ENCODE results near the gene ACO2. TPM values are rescaled to one million over a fixed set of nuclear protein-coding genes. Genes with fewer than 3 reads are reported as not detected.
A peak's percentile ranks its signal among the peaks of the same experiment; 100 is the strongest.

Gene ACO2
- total RNA-seq, 4 donors from 2014 or later = 81.3 to 205 (median 135) TPM

GRCh38 chr22:41574847-41575381, 106.0 kb downstream of the ACO2 start:
- intact Hi-C loops (cut with DNase I) = no loop called here
- no peak for TF ChIP-seq CTCF (IDR thresholded peaks at IDR 0.05)
- no peak for TF ChIP-seq POLR2A (IDR thresholded peaks at IDR 0.05)
- H3K9me3 ChIP-seq = no peaks in the 10 kb centered on the region
- no peaks in the 10 kb centered on the region for H3K4me1 ChIP-seq
- no peak overlapping the region for H3K4me3 ChIP-seq (replicated peaks in 1 of 3)
- 71 to 73% methylated on average over 17 to 23 of the region's 26 CpGs for WGBS, 2 donors
- no peak overlapping the region for H3K27ac ChIP-seq
- DNase-seq = peak in 1 of 2 donors; percentile 15
- peaks cover 0 to 7% of the 10 kb centered on the region in 2 donors for H3K36me3 ChIP-seq
- H3K27me3 ChIP-seq = no peaks in the 10 kb centered on the region

- TF ChIP-seq POLR2A (IDR thresholded peaks at IDR 0.05) (no peak), CTCF (IDR thresholded peaks at IDR 0.05) (no peak)
- no peaks in the 10 kb centered on the region for H3K9me3 ChIP-seq
- intact Hi-C loops (cut with DNase I) = no loop called here
- H3K4me3 ChIP-seq (replicated peaks in 1 of 3) = no peak overlapping the region
- H3K4me1 ChIP-seq = no peaks in the 10 kb centered on the region
- no peak overlapping the region for H3K27ac ChIP-seq
- WGBS, 2 donors = 100% methylated on average over 2 of the region's 15 CpGs; no CpG with 5 or more reads in 1 of the 2 donors
- no peaks in the 10 kb centered on the region for H3K27me3 ChIP-seq
- no peak for DNase-seq
- H3K36me3 ChIP-seq = peaks cover 0 to 11% of the 10 kb centered on the region in 2 donors
Measured at GRCh38 chr22:41575533-41575932, 106.6 kb downstream of the ACO2 start.

- H3K36me3 ChIP-seq = peaks cover 0 to 12% of the 10 kb centered on the region in 2 donors
- no peaks in the 10 kb centered on the region for H3K27me3 ChIP-seq
- intact Hi-C loops (cut with DNase I) = no loop called here
- no peak overlapping the region for H3K27ac ChIP-seq
- peak in 1 of 2 donors; percentile 14 for DNase-seq
- H3K4me1 ChIP-seq = no peaks in the 10 kb centered on the region
- TF ChIP-seq POLR2A (IDR thresholded peaks at IDR 0.05) (no peak), CTCF (IDR thresholded peaks at IDR 0.05) (peak in 1 of 6 experiments; percentile 23)
- no peak overlapping the region for H3K4me3 ChIP-seq (replicated peaks in 1 of 3)
- no peaks in the 10 kb centered on the region for H3K9me3 ChIP-seq
- 84 to 89% methylated on average over 7 to 9 of the region's 9 CpGs for WGBS, 2 donors
Measured at GRCh38 chr22:41576877-41577276, 108.0 kb downstream of the ACO2 start.

- TF ChIP-seq CTCF (IDR thresholded peaks at IDR 0.05) = no peak
- TF ChIP-seq POLR2A (IDR thresholded peaks at IDR 0.05) = no peak
- Histone ChIP-seq H3K4me3 (replicated peaks in 1 of 3) (no peak overlapping the region), H3K9me3 (no peaks in the 10 kb centered on the region), H3K27me3 (no peaks in the 10 kb centered on the region), H3K4me1 (no peaks in the 10 kb centered on the region), H3K27ac (no peak overlapping the region), H3K36me3 (peaks cover 0 to 18% of the 10 kb centered on the region in 2 donors)
- no peak for DNase-seq
- intact Hi-C loops (cut with DNase I) = no loop called here
- WGBS, 2 donors = 92 to 95% methylated on average over 8 of the region's 8 CpGs
Measured at GRCh38 chr22:41578114-41578513, 109.2 kb downstream of the ACO2 start.

Other genes starting within 250 kb of the ACO2 start
- gene CHADL, start 228.2 kb upstream of the ACO2 start, total RNA-seq = 1 to 10 TPM; 4.6 to 7.5 (median 6.2) TPM
- 10 to 100 TPM; 35.5 to 42.7 (median 38.8) TPM for gene RANGAP1, start 182.9 kb upstream of the ACO2 start, total RNA-seq
- 100 to 1,000 TPM in 1 of 4 donors, 10 to 100 TPM in 3; 77.7 to 100 (median 88.7) TPM for gene ZC3H7B, start 167.6 kb upstream of the ACO2 start, total RNA-seq
- 10 to 100 TPM; 15.9 to 41.1 (median 22.9) TPM for gene TEF, start 87.2 kb upstream of the ACO2 start, total RNA-seq
- 100 to 1,000 TPM in 3 of 4 donors, 10 to 100 TPM in 1; 66.5 to 130 (median 115) TPM for gene TOB2, start 22.3 kb upstream of the ACO2 start, total RNA-seq
- gene PHF5A, start 425 bp upstream of the ACO2 start, total RNA-seq = 10 to 100 TPM; 22.4 to 58.3 (median 39.4) TPM
- 10 to 100 TPM; 20.6 to 27.3 (median 25.3) TPM for gene POLR3H, start 75.4 kb downstream of the ACO2 start, total RNA-seq
- 1 to 10 TPM in 2 of 4 donors, under 1 TPM in 2; 0.54 to 1.2 (median 0.97) TPM for gene CSDC2, start 91.9 kb downstream of the ACO2 start, total RNA-seq
- 10 to 100 TPM; 17.7 to 26.1 (median 23.8) TPM for gene PMM1, start 120.7 kb downstream of the ACO2 start, total RNA-seq
- gene DESI1, start 151.9 kb downstream of the ACO2 start, total RNA-seq = 10 to 100 TPM; 17.8 to 24.7 (median 20.8) TPM
- 100 to 1,000 TPM; 171 to 220 (median 195) TPM for gene XRCC6, start 152.2 kb downstream of the ACO2 start, total RNA-seq
- gene SNU13, start 219.8 kb downstream of the ACO2 start, total RNA-seq = 100 to 1,000 TPM; 127 to 194 (median 176) TPM
- gene MEI1, start 230.4 kb downstream of the ACO2 start, total RNA-seq = 1 to 10 TPM in 2 of 4 donors, under 1 TPM in 2; 0.25 to 5.2 (median 1.4) TPM